GM19438 (cell line): ENCODE results near the gene HM13.
"Not testable (repeated sequence)": the region's sequence is repeated elsewhere in the genome, so short reads cannot be mapped to it uniquely, and the experiment has no call there.

Experiments used
- ATAC-seq: cut with Tn5 transposase; IDR thresholded peaks from one replicate; pipeline ENCODE4 v1.9.1; 2021; ENCODE audit warnings: low read depth; ENCODE audit not compliant: unreplicated experiment

Gene HM13

DNA sequence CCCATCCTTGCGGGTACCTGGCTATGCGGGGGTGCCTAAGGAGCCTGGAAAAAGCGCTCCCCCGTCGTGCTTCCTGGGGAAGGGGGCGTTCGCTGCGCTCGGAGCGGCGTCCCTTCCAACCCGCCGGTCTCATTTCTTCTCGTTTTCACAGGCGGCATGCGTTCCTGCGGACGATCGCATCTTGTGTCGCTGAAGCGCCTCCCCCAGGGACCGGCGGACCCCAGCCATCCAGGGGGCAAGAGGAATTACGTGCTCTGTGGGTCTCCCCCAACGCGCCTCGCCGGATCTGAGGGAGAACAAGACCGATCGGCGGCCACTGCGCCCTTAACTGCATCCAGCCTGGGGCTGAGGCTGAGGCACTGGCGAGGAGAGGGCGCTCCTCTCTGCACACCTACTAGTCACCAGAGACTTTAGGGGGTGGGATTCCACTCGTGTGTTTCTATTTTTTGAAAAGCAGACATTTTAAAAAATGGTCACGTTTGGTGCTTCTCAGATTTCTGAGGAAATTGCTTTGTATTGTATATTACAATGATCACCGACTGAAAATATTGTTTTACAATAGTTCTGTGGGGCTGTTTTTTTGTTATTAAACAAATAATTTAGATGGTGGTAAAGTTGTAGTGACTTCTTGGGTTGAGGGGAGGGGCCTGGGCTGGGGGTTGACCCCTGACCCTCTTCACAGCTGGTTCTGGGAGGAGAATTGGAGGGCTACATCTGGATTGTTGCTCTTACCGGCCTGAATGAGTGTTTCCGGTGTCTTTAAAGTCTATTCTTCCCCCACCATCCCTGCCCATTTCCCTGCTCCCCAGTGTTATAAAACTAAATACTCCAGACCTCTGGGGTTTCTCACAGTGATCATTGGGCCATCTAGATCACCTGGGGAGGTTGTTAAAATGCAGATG, 91.9 kb downstream of the HM13 start:
- ATAC-seq = no peak

DNA sequence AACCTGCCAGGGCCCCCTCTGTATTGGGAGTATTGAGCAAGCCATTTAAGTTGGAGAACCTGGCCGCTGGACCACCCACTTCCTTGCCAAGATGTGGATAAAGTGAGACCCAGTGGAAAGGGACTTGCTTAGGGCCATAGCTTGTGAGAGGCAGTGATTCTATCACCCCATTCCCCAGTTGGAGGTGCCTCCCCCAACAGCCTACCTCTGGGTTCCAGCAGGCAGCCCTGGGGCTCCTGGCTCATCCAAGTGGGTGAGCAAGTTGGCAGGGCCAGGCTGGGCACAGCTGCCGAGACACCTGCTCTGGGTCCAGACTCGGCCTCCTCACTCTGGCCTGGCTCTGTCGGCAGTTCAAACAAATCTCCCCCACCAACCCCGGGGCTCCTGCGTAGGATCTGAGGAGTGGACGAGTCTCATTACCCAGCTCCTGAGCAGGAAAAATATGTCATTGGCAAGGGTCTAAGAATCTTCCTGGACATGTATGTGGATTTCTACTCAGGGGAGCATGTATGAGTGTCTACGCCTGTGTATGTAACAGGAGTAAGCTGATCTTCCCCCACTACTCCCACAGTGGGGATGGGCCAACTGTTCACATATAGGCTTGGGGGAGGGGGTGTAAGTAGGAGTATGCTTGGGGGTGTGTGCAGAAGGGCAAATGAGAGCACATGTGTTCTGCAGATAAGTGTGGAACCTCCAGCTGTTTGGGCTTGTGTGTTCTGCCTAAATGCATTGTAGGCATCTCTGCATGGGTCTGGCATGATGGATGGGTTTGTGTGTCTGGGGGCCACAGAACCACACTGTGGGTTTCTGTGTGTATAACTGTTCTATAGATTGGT, 92.8 kb downstream of the HM13 start:
- ATAC-seq = no peak

DNA sequence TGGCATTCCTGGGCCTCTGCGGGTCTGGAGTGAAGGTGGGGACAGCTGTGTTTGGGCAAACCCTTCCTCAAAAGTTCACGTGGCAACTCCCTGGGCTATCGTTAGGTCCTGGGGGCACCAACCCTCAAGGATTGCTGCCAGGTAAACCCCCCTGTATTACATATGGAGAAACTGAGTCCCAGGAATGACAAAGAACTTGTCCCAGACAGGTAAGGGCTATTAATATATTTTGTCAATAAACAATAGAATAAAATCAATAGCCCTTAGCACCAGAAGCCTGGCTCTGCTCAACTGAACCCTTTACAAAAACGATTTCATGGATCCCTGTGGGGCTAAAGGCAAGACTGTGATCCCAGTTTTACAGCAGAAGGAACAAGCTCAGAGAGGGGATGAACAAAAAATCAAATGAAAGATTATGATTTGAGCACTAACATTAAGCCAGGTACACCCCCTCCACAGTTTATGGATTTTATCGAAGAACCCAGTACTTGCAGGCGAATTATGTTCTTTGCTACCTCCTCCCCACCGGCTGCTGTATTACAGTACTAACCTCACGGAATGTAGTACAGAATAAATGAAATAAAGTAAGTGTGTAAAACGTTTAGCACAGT, 93.5 kb downstream of the HM13 start:
- no peak for ATAC-seq

DNA sequence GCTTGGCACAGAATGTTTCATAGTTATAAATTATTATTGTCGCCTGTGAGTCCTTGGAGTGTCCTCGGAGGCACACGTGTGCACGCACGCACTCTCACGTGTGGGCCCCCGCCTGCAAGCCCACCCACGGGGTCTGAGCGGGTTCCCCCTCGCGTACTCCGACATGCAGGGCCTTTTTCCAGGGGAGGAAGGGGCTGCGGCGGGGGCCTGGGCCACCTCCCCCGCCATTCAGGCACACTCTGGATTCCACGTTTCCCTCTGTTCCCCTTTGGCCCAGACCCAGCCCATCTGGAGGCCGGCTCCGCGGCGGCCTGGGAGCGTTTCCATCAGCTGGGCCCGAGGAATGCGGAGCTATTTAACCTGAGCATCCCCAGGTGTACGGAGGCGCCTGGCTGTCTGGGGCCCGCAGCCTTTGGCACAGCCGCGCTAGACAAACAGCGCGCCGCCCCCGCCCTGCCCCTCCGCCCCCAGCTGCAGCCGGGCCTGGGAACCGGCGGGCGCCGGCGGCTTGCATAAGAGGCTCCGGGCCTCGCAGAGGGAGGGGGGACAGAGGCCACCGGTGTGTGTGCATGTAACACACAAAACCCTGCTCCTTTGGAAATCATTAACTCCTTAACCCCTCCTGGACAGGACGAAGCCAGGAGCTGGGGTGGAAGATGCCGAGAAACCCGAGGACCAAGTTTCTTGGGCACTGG, 94.2 kb downstream of the HM13 start:
- no peak for ATAC-seq

DNA sequence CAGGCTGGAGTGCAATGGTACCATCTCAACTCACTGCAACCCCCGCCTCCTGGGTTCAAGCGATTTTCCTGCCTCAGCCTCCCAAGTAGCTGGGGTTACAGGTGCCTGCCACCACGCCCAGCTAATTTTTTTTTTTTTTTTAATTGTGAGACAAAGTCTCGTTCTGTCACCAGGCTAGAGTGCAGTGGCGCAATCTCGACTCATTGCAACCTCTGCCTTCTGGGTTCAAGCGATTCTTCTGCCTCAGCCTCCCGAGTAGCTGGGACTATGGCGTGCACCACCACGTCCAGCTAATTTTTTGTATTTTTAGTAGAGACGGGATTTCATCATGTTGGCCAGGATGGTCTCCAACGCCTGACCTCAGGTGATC, 98.0 kb downstream of the HM13 start:
- not testable (repeated sequence) for ATAC-seq

DNA sequence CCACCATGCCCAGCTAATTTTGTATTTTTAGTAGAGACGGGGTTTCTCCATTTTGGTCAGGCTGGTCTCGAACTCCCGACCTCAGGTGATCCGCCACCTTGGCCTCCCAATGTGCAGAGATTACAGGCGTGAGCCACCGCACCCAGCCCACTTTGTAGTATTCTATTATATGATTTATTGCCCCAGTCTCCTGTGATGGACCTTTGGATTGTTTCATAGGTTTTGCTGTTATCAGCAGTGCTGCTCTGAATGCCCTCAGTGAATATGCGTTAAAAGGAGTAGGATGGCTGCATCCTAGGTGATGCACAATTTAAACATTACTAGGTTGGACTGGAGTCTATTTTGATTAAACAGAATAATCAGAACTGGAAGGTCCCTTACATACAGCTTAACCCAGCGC, 101.2 kb downstream of the HM13 start:
- no peak for ATAC-seq

DNA sequence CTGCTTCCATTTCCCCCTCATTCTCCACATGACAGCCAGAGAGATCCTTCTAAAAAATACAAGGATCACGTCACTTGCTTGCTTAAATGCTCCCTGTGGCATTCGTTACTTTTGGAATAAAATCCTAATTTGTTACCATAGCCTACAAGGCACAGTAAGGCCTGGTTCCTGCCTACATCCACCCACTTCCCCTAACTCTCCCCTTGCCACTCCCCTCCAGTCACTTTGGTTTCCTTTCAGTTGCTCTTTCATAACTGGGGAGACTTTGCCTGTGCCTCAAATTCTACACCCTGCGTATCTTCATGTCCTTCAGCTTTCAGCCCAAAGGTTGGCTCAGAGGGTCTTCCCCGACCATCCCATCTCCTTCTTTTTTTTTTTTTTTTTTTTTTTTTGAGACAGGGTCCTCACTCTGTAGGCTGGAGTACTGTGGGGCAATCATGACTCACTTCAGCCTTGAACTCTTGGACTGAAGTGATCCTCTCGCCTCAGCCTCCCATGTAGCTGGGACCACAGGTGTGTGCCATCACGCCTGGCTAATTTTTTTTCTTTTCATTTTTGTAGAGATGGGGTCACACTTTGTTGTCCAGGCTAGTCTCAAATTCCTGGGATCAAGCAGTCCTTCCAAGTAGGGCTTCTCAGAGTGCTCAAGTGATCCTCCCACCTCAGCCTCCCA, 103.3 kb downstream of the HM13 start:
- no peak for ATAC-seq
